Spinal cord (tissue), 10 donors: ENCODE results near the gene KIF13A. TPM values are rescaled to one million over a fixed set of nuclear protein-coding genes. Genes with fewer than 3 reads are reported as not detected.
"Not testable (repeated sequence)": the region's sequence is repeated elsewhere in the genome, so short reads cannot be mapped to it uniquely, and the experiment has no call there.

Experiments used
- DNase-seq, 6 donors: peaks; one replicate each; pipeline versions ENCODE4 v3.0.0 to v3.0.0-alpha.2; 2013 to 2015; ENCODE audit warnings: low spot score in 6 of 6, low read depth in 4 of 6
- H3K27ac ChIP-seq: one replicate; pipeline ENCODE4 v1.5.1; 2013; ENCODE audit warnings: low read depth, low read length, control low read depth
- H3K27me3 ChIP-seq: one replicate; pipeline ENCODE4 v1.6.1; 2013; ENCODE audit warnings: low read length; ENCODE audit not compliant: control insufficient read depth, insufficient read depth
- H3K36me3 ChIP-seq: one replicate; pipeline ENCODE4 v1.6.1; 2013; ENCODE audit warnings: low read length; ENCODE audit not compliant: control insufficient read depth, insufficient read depth
- H3K4me1 ChIP-seq: one replicate; pipeline ENCODE4 v1.6.1; 2013; ENCODE audit warnings: low read length; ENCODE audit not compliant: control insufficient read depth, insufficient read depth
- H3K4me3 ChIP-seq: one replicate; pipeline ENCODE4 v1.5.1; 2013; ENCODE audit warnings: low read depth, low read length, control low read depth
- H3K9me3 ChIP-seq: one replicate; pipeline ENCODE4 v1.6.1; 2013; ENCODE audit warnings: low read length; ENCODE audit not compliant: control insufficient read depth, insufficient read depth
- WGBS: methylation state at CpG from one replicate; pipeline ENCODE4 v1.1.5; 2013; ENCODE audit warnings: missing lambda C conversion rate; ENCODE audit not compliant: insufficient coverage; 5-methylcytosine and 5-hydroxymethylcytosine counted together
- polyA plus RNA-seq, 2 donors: library from polyadenylated mRNA; unstranded; fragments of 120-200 nt; gene quantifications; one replicate each; pipeline ENCODE4 v1.2.1, GENCODE V29; 2013; ENCODE audit not compliant: insufficient read length in 2 of 2
- total RNA-seq, 2 donors: library from RNA; depleted of rRNA in 1 of 2; stranded (reverse); fragments of 120-200 nt in 1 of 2; fragments of >200 nt in 1 of 2; gene quantifications; one replicate each; pipeline versions ENCODE4 v1.2.3 to v1.2.4, GENCODE V29; 2013 to 2014
- donor health status: healthy.

KIF13A gene
- total and polyA plus RNA-seq, 4 donors, result 30.5 to 50.8 (median 41.2) TPM

- Histone ChIP-seq H3K27me3 (no peaks in the 10 kb centered on the region), H3K36me3 (no peaks in the 10 kb centered on the region), H3K27ac (no peak overlapping the region), H3K9me3 (no peaks in the 10 kb centered on the region), H3K4me3 (no peak overlapping the region), H3K4me1 (no peaks in the 10 kb centered on the region)
- 94% methylated on average over 2 of the region's 4 CpGs for WGBS
- DNase-seq, result no peak
Observed at GRCh38 chr6:17957904-17958620, 29.4 kb downstream of the KIF13A start.

GRCh38 chr6:17957498-17957897, 29.9 kb downstream of the KIF13A start:
- H3K4me1 ChIP-seq, result no peaks in the 10 kb centered on the region
- H3K4me3 ChIP-seq, result no peak overlapping the region
- H3K9me3 ChIP-seq, result no peaks in the 10 kb centered on the region
- H3K27me3 ChIP-seq, result no peaks in the 10 kb centered on the region
- DNase-seq, result no peak
- 50% methylated on average over 1 of the region's 1 CpG for WGBS
- H3K27ac ChIP-seq, result no peak overlapping the region
- H3K36me3 ChIP-seq, result no peaks in the 10 kb centered on the region

- no peaks in the 10 kb centered on the region for H3K9me3 ChIP-seq
- H3K36me3 ChIP-seq, result no peaks in the 10 kb centered on the region
- H3K27me3 ChIP-seq, result no peaks in the 10 kb centered on the region
- WGBS, result 96% methylated on average over 3 of the region's 5 CpGs
- H3K27ac ChIP-seq, result no peak overlapping the region
- H3K4me3 ChIP-seq, result no peak overlapping the region
- no peaks in the 10 kb centered on the region for H3K4me1 ChIP-seq
- DNase-seq, result no peak
Observed at GRCh38 chr6:17957086-17957485, 30.3 kb downstream of the KIF13A start.

- Histone ChIP-seq H3K9me3 (no peaks in the 10 kb centered on the region), H3K4me1 (no peaks in the 10 kb centered on the region), H3K36me3 (no peaks in the 10 kb centered on the region), H3K4me3 (no peak overlapping the region), H3K27me3 (no peaks in the 10 kb centered on the region), H3K27ac (no peak overlapping the region)
- DNase-seq, result no peak
Observed at GRCh38 chr6:17950095-17950494, 37.3 kb downstream of the KIF13A start.

GRCh38 chr6:17949168-17949567, 38.3 kb downstream of the KIF13A start:
- no CpG with 5 or more reads among the region's 2 CpGs for WGBS
- H3K36me3 ChIP-seq, result no peaks in the 10 kb centered on the region
- no peaks in the 10 kb centered on the region for H3K27me3 ChIP-seq
- H3K4me3 ChIP-seq, result no peak overlapping the region
- DNase-seq, result peak in 1 of 6 donors; percentile 48
- no peaks in the 10 kb centered on the region for H3K4me1 ChIP-seq
- H3K9me3 ChIP-seq, result no peaks in the 10 kb centered on the region
- no peak overlapping the region for H3K27ac ChIP-seq

- no peak for DNase-seq
- WGBS, result no CpG with 5 or more reads among the region's 7 CpGs
- H3K9me3 ChIP-seq, result no peaks in the 10 kb centered on the region
- no peaks in the 10 kb centered on the region for H3K36me3 ChIP-seq
- no peaks in the 10 kb centered on the region for H3K27me3 ChIP-seq
- H3K4me1 ChIP-seq, result no peaks in the 10 kb centered on the region
- no peak overlapping the region for H3K27ac ChIP-seq
- H3K4me3 ChIP-seq, result no peak overlapping the region
Observed at GRCh38 chr6:17948725-17949124, 38.7 kb downstream of the KIF13A start.

- H3K27ac ChIP-seq, DNase-seq, H3K4me1 ChIP-seq, H3K4me3 ChIP-seq, H3K9me3 ChIP-seq, H3K27me3 ChIP-seq, H3K36me3 ChIP-seq: not testable (repeated sequence)
- WGBS, result no CpG with 5 or more reads among the region's 7 CpGs
Observed at GRCh38 chr6:17947574-17947973, 39.9 kb downstream of the KIF13A start.

GRCh38 chr6:17945575-17945974, 41.9 kb downstream of the KIF13A start:
- Histone ChIP-seq H3K27me3 (no peaks in the 10 kb centered on the region), H3K9me3 (no peaks in the 10 kb centered on the region), H3K36me3 (no peaks in the 10 kb centered on the region), H3K27ac (no peak overlapping the region), H3K4me1 (no peaks in the 10 kb centered on the region), H3K4me3 (no peak overlapping the region)
- no peak for DNase-seq
- WGBS, result 100% methylated on average over 2 of the region's 2 CpGs

GRCh38 chr6:17945111-17945510, 42.3 kb downstream of the KIF13A start:
- Histone ChIP-seq H3K9me3 (no peaks in the 10 kb centered on the region), H3K4me3 (no peak overlapping the region), H3K4me1 (no peaks in the 10 kb centered on the region), H3K27me3 (no peaks in the 10 kb centered on the region), H3K27ac (no peak overlapping the region), H3K36me3 (no peaks in the 10 kb centered on the region)
- no CpG with 5 or more reads among the region's 2 CpGs for WGBS
- DNase-seq, result no peak

- H3K9me3 ChIP-seq, result no peaks in the 10 kb centered on the region
- 83% methylated on average over 1 of the region's 4 CpGs for WGBS
- no peaks in the 10 kb centered on the region for H3K4me1 ChIP-seq
- no peak for DNase-seq
- no peak overlapping the region for H3K27ac ChIP-seq
- no peaks in the 10 kb centered on the region for H3K36me3 ChIP-seq
- no peak overlapping the region for H3K4me3 ChIP-seq
- H3K27me3 ChIP-seq, result no peaks in the 10 kb centered on the region
Observed at GRCh38 chr6:17941318-17941717, 46.1 kb downstream of the KIF13A start.
